ENCODE measurements around the gene PIP5K1B.
A peak's percentile ranks its signal among the peaks of the same experiment; 100 is the strongest.
"Not testable (repeated sequence)": the region's sequence is repeated elsewhere in the genome, so short reads cannot be mapped to it uniquely, and the experiment has no call there.

Gene PIP5K1B

DNA sequence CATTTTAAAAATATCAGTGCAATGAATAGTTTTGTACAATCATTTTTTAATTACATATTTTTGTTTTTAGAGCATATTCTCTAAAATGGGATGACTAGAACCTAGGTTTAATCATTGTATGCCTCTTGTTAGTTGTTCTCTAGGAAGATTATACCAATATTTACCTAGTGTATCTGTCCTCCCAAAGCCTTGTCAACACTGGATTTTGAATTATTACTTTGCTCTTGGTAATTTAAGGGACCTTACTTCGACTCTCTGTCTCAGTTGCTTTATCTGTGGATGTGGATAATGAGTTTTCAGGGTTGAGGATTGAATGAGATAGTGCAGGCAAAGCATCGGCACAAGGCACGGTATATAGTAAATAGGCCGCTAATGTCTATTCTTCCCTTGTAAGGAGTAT lies 10.9 kb upstream of the PIP5K1B start:
- Histone ChIP-seq H3K27ac (ENCODE audit: low read length) (no peak overlapping the region), H3K9me3 (ENCODE audit: control insufficient read depth in 1 of 2, low read length in 2 of 2) (no peaks in the 10 kb centered on the region), H3K4me1 (ENCODE audit: control insufficient read depth in 1 of 2, insufficient read depth in 2 of 2, low read length in 2 of 2) (no peaks in the 10 kb centered on the region), H3K4me3 (ENCODE audit: low read depth in 1 of 2, low read length in 2 of 2) (no peak overlapping the region), H3K36me3 (ENCODE audit: control insufficient read depth in 1 of 2, insufficient read depth in 2 of 2, low read length in 2 of 2) (no peaks in the 10 kb centered on the region), H3K27me3 (ENCODE audit: low read depth, low read length) (no peaks in the 10 kb centered on the region)

DNA sequence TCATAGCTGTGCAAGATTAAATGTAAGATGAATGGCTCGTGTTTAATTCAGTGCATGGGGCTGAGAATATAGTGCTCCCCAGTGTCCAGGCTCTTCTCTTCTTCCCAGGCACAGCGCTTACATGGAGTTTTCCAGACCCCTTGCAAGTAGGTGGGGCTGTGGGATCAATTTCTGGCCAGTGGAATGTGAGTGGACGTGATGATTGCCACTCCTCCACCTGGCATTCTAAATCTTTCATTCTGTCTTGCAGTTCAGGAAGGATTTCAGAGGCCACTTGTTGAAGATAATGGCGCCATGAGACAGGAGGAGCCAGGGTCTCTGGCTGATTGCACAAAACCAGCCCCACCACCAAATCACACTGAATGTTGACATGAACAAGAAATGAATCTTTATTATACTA lies 7.2 kb upstream of the PIP5K1B start:
- Histone ChIP-seq H3K27me3 (ENCODE audit: low read depth, low read length) (no peaks in the 10 kb centered on the region), H3K4me1 (ENCODE audit: control insufficient read depth in 1 of 2, insufficient read depth in 2 of 2, low read length in 2 of 2) (no peaks in the 10 kb centered on the region), H3K4me3 (ENCODE audit: low read depth in 1 of 2, low read length in 2 of 2) (no peak overlapping the region), H3K9me3 (ENCODE audit: control insufficient read depth in 1 of 2, low read length in 2 of 2) (no peaks in the 10 kb centered on the region), H3K36me3 (ENCODE audit: control insufficient read depth in 1 of 2, insufficient read depth in 2 of 2, low read length in 2 of 2) (no peaks in the 10 kb centered on the region), H3K27ac (ENCODE audit: low read length) (no peak overlapping the region)

DNA sequence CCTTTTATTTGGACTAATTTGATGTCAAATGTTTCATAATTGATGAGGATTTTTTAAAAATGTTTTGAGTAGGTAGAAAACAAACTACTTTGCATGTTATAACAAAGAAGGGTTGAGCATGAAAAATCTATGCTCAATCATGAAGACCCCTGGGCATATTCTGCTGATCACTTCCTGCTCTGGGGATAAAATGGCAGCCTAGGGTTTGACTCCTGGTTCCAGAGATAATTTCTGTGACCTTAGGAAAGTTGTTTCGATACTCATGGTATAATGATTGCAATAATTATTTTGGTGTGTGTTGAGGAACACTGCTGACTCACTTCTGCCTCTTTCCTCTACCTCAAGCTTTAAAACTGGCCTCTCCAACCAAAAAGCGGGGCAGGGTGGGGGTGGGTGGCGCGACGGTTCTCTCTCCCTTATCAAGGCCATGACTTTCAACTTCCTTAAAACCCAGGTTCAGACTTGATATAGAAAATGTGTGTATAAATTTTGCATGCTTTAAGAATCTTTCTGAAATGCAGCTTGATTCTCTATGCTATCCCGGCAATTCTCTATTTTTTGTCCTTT lies 6.0 kb upstream of the PIP5K1B start:
- no peak overlapping the region for H3K27ac ChIP-seq (ENCODE audit: low read length)
- H3K4me1 ChIP-seq (ENCODE audit: control insufficient read depth in 1 of 2, insufficient read depth in 2 of 2, low read length in 2 of 2), result no peaks in the 10 kb centered on the region
- no peaks in the 10 kb centered on the region for H3K9me3 ChIP-seq (ENCODE audit: control insufficient read depth in 1 of 2, low read length in 2 of 2)
- H3K27me3 ChIP-seq (ENCODE audit: low read depth, low read length), result no peaks in the 10 kb centered on the region
- no peaks in the 10 kb centered on the region for H3K36me3 ChIP-seq (ENCODE audit: control insufficient read depth in 1 of 2, insufficient read depth in 2 of 2, low read length in 2 of 2)
- H3K4me3 ChIP-seq (ENCODE audit: low read depth in 1 of 2, low read length in 2 of 2), result no peak overlapping the region

DNA sequence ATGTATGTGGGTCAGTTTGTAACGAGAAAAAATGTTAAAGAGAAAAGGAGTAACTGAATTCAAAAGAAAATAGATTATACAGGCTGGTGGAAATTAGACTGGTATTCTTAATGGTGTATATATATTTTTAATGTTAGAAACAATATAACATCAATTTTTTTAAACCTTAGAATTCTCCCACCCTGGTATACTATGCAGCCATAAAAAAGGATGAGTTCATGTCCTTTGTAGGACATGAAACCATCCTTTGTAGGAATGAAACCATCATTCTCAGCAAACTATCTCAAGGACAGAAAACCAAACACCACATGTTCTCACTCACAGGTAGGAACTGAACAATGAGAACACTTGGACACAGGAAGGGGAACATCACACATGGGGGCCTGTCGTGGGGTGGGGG lies 5.4 kb upstream of the PIP5K1B start:
- H3K27ac ChIP-seq (ENCODE audit: low read length); H3K4me1 ChIP-seq (ENCODE audit: control insufficient read depth in 1 of 2, insufficient read depth in 2 of 2, low read length in 2 of 2); H3K4me3 ChIP-seq (ENCODE audit: low read depth in 1 of 2, low read length in 2 of 2); H3K27me3 ChIP-seq (ENCODE audit: low read depth, low read length); H3K9me3 ChIP-seq (ENCODE audit: control insufficient read depth in 1 of 2, low read length in 2 of 2); H3K36me3 ChIP-seq (ENCODE audit: control insufficient read depth in 1 of 2, insufficient read depth in 2 of 2, low read length in 2 of 2): not testable (repeated sequence)

DNA sequence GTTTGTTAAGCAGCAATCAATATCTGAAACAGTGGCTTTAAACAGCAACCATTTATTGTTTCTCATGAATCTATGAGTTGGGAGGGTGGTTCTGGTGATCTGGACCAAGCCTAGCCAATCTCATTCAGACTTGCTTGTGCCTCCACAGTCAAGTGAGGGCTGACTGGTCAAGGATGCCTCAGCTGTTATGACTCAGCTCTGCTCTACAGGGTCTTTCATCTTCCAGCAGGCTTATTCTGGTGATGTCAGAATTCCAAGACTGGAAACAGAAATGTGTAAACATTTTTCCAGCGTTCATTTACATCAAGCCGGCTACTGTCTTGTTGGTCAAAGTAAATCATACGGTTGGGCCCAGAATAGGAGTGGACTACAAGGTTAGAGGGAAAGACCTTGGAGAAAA lies 2.5 kb upstream of the PIP5K1B start:
- H3K4me1 ChIP-seq (ENCODE audit: control insufficient read depth in 1 of 2, insufficient read depth in 2 of 2, low read length in 2 of 2), result peaks cover 0 to 18% of the 10 kb centered on the region in 2 donors
- no peak overlapping the region for H3K27ac ChIP-seq (ENCODE audit: low read length)
- H3K36me3 ChIP-seq (ENCODE audit: control insufficient read depth in 1 of 2, insufficient read depth in 2 of 2, low read length in 2 of 2), result no peaks in the 10 kb centered on the region
- no peaks in the 10 kb centered on the region for H3K9me3 ChIP-seq (ENCODE audit: control insufficient read depth in 1 of 2, low read length in 2 of 2)
- H3K4me3 ChIP-seq (ENCODE audit: low read depth in 1 of 2, low read length in 2 of 2), result no peak overlapping the region
- peaks cover 5% of the 10 kb centered on the region for H3K27me3 ChIP-seq (ENCODE audit: low read depth, low read length)

DNA sequence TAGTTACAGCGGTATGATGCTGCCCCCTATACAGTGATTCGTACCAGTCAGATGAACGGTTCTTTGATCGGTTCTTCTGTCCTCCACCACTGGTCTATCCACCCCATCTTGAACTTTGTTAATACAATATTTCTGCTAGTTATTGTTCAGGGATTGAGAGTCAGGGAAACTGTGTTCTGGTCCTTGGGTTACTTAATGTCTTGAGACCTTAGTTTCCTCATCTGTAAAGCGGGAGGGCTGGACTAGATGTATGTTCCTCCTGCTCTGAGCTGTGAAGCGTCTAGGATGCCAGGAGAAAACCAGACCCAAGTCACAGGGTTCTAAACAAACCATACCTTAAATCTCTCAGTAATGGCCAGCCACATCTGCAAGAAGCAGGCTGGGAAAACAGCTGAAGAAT lies 1.4 kb upstream of the PIP5K1B start:
- Histone ChIP-seq H3K4me3 (ENCODE audit: low read depth in 1 of 2, low read length in 2 of 2) (no peak overlapping the region), H3K9me3 (ENCODE audit: control insufficient read depth in 1 of 2, low read length in 2 of 2) (no peaks in the 10 kb centered on the region), H3K27ac (ENCODE audit: low read length) (no peak overlapping the region), H3K4me1 (ENCODE audit: control insufficient read depth in 1 of 2, insufficient read depth in 2 of 2, low read length in 2 of 2) (peaks cover 5 to 18% of the 10 kb centered on the region in 2 donors), H3K36me3 (ENCODE audit: control insufficient read depth in 1 of 2, insufficient read depth in 2 of 2, low read length in 2 of 2) (no peaks in the 10 kb centered on the region), H3K27me3 (ENCODE audit: low read depth, low read length) (peaks cover 12% of the 10 kb centered on the region)

DNA sequence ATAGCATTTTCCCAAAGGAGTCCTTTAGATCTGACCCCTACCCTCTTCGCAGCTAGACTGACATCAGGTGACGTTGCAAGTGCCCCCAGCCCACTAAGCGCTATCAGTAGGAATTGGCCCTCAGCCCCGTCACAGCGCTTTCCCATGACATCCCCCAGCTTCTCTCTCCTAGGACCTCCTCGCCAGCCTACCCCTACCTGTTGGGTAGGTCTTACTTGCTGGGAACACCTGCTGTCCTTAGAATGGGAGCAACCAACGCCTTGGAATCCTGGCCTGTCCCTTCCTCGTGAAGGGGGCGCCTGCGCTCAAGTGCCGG lies 584 bp upstream of the PIP5K1B start:
- Histone ChIP-seq H3K27me3 (ENCODE audit: low read depth, low read length) (peaks cover 12% of the 10 kb centered on the region), H3K27ac (ENCODE audit: low read length) (peak overlapping the region; percentile 7), H3K4me1 (ENCODE audit: control insufficient read depth in 1 of 2, insufficient read depth in 2 of 2, low read length in 2 of 2) (peaks cover 5 to 18% of the 10 kb centered on the region in 2 donors), H3K36me3 (ENCODE audit: control insufficient read depth in 1 of 2, insufficient read depth in 2 of 2, low read length in 2 of 2) (no peaks in the 10 kb centered on the region), H3K9me3 (ENCODE audit: control insufficient read depth in 1 of 2, low read length in 2 of 2) (no peaks in the 10 kb centered on the region), H3K4me3 (ENCODE audit: low read depth in 1 of 2, low read length in 2 of 2) (peak overlapping the region; percentile 56 to 82)

DNA sequence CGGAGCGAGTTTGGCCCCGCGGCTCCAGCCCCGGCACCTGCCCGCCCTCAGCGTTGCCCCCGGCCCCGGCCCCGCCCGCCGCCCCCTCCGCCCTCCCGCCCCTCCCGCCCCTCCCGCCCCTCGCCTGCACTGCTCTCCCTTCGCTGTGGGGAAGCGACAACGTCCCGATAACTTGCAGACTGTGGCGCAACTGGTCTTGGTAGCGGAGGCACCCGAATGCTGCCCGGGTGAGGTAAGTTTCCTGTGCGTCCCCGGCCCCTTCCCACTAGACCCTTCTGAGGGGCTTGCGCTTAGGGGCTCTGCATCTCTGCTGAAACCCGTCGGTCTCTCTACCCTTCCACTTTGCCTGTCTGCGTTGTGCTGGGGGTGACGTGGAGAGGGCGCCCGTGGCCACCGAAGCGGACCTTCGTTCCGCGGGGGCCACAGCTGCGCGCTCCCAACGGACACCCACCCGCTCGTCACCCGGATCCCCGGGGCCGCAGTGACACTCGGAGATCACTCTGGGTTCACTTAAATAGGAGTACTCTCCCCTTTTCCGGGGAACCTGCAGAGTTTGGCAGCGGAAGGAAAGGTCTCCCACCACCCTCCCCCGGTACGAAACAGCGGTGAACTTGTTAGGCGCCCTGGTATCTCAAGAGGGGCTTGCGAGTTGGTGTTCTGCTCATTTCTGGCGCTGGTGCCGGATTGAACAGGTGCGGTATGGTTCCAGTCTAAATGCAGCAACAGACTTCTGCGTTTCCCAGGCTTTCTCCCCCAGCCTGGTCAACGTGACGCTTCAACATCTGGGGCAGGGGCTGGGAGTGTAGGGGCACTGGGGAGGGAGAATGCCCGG lies 707 bp downstream of the PIP5K1B start:
- no peaks in the 10 kb centered on the region for H3K9me3 ChIP-seq (ENCODE audit: control insufficient read depth in 1 of 2, low read length in 2 of 2)
- peaks cover 12% of the 10 kb centered on the region for H3K27me3 ChIP-seq (ENCODE audit: low read depth, low read length)
- H3K4me1 ChIP-seq (ENCODE audit: control insufficient read depth in 1 of 2, insufficient read depth in 2 of 2, low read length in 2 of 2), result peaks cover 5 to 18% of the 10 kb centered on the region in 2 donors
- H3K27ac ChIP-seq (ENCODE audit: low read length), result peak overlapping the region; percentile 78
- no peaks in the 10 kb centered on the region for H3K36me3 ChIP-seq (ENCODE audit: control insufficient read depth in 1 of 2, insufficient read depth in 2 of 2, low read length in 2 of 2)
- peak overlapping the region; percentile 68 to 82 for H3K4me3 ChIP-seq (ENCODE audit: low read depth in 1 of 2, low read length in 2 of 2)

DNA sequence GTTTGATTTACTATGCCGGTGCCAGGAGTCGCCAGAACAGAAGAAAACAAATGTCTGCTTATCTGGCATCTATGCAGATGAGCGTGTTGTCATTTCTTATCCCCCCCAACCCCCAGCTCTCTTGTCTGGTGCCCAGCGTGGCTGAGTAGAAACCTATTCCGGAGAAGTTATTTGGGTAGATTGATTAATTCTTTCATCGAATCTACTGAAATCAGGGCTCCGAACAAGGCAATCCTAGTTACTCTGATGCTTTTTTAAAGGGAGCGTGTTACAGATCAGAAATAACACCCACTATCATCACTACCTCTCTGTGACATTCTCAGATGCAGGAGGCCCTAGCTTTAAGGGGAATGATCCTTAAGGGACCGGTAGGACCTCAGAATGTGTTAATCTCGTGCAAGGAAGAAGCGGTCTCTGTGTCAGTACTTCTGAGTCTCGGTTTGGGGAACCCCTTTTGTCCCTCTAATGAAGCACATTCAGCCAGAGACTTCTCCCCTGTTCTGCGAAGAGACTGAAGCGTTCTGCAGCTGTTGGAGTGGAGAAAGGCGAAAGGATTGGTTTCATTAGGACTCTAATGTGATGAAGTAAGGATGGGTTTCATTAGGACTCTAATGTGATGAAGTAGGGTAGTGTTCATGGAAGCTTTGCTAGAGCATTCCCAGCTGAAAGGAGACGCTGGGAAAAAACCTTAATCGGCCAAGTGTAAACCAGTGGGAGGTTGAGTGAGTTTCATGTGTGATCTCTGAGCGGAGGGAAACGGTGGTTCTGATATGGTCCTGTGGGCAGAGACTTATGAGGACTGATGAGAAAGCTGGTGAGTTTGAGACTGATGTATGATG lies 1.5 kb downstream of the PIP5K1B start:
- Histone ChIP-seq H3K4me3 (ENCODE audit: low read depth in 1 of 2, low read length in 2 of 2) (peak overlapping the region; percentile 68 to 82), H3K27ac (ENCODE audit: low read length) (peak overlapping the region; percentile 78), H3K4me1 (ENCODE audit: control insufficient read depth in 1 of 2, insufficient read depth in 2 of 2, low read length in 2 of 2) (peaks cover 5 to 18% of the 10 kb centered on the region in 2 donors), H3K27me3 (ENCODE audit: low read depth, low read length) (peaks cover 12% of the 10 kb centered on the region), H3K36me3 (ENCODE audit: control insufficient read depth in 1 of 2, insufficient read depth in 2 of 2, low read length in 2 of 2) (no peaks in the 10 kb centered on the region), H3K9me3 (ENCODE audit: control insufficient read depth in 1 of 2, low read length in 2 of 2) (no peaks in the 10 kb centered on the region)

DNA sequence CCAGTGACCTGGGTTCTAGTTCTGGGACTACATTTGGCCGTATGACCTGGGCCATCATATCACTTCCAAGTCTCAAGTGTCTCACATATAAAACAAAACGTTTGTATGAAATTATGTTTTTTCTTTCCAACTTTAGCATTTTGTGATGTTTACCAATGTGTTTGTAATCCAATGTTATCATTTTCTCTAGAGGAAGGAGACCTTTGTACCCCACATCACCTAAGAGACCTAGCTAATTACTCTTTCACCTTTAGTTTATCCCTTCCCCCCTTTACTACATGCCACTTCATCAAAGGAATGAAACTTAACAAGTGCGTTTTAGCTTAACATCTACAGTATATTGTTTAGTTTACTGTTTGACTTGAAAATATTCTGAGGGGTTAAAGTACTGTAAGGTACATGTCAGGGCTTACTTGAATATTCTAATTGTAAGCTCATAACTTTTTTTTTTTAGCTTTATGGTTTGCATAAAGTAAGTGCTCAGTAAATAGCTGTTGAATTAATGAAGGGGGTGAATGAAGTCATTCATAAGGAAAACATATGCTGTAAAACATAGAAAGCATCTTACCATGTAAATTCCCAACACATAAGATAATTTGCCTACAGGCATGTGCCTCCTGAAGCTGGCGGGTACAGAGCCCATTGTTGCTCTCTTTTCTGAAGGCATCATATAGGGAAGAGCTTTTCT lies 2.9 kb downstream of the PIP5K1B start:
- peaks cover 12% of the 10 kb centered on the region for H3K27me3 ChIP-seq (ENCODE audit: low read depth, low read length)
- peak overlapping the region; percentile 78 for H3K27ac ChIP-seq (ENCODE audit: low read length)
- H3K4me1 ChIP-seq (ENCODE audit: control insufficient read depth in 1 of 2, insufficient read depth in 2 of 2, low read length in 2 of 2), result peaks cover 5 to 18% of the 10 kb centered on the region in 2 donors

DNA sequence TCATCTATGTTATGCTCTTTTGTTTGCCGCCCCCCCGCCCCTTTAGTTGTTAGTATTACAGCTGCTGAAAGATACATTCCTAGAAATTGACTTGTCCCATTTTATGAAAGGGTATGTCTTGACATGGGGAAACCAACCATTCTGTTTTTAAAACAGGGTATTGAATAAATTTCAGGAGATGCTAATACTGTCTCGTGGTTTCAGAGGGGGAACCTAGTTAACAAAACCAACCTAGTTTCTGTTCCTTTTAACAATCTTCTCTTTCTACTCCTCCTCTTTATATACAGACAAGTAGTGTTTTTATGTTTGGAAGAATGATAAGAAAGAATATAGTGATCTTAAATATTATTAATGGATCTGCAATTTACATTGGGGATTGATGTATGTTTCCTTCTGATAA lies 3.5 kb downstream of the PIP5K1B start:
- Histone ChIP-seq H3K27ac (ENCODE audit: low read length) (peak overlapping the region; percentile 78), H3K9me3 (ENCODE audit: control insufficient read depth in 1 of 2, low read length in 2 of 2) (no peaks in the 10 kb centered on the region), H3K27me3 (ENCODE audit: low read depth, low read length) (peaks cover 12% of the 10 kb centered on the region), H3K4me3 (ENCODE audit: low read depth in 1 of 2, low read length in 2 of 2) (no peak overlapping the region), H3K36me3 (ENCODE audit: control insufficient read depth in 1 of 2, insufficient read depth in 2 of 2, low read length in 2 of 2) (no peaks in the 10 kb centered on the region), H3K4me1 (ENCODE audit: control insufficient read depth in 1 of 2, insufficient read depth in 2 of 2, low read length in 2 of 2) (peaks cover 5 to 18% of the 10 kb centered on the region in 2 donors)

More for the DNA sequence above, 2.9 kb downstream of the PIP5K1B start:
- no peaks in the 10 kb centered on the region for H3K9me3 ChIP-seq (ENCODE audit: control insufficient read depth in 1 of 2, low read length in 2 of 2)
- peak overlapping the region in 1 of 2 donors; percentile 68 for H3K4me3 ChIP-seq (ENCODE audit: low read depth in 1 of 2, low read length in 2 of 2)
- no peaks in the 10 kb centered on the region for H3K36me3 ChIP-seq (ENCODE audit: control insufficient read depth in 1 of 2, insufficient read depth in 2 of 2, low read length in 2 of 2)
